ENCODE results near the gene LYRM2.

The LYRM2 gene

DNA sequence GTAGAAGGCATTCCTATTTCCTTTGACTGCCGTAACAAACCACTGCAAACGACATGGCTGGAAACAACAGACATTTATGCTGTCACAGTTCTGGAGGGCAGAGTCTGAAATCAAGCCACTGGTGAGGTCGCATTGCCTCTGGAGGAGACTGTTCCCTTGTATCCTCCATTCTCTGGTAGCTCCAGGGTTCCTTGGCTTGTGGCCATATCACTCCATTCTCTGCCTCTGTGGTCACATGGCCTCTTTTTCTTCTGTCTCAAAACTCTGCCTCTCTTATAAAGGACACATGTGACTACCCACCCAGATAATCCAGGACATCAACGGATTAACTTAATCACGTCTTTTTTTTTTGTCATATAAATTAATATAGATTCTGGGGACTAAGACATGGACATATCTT lies 84.4 kb downstream of the LYRM2 start:
- Histone ChIP-seq H4K20me1 (ENCODE audit: insufficient read depth, low read length) (no peaks in the 10 kb centered on the region), H3K4me2 (ENCODE audit: low read length) (no peak overlapping the region), H2AFZ (ENCODE audit: low read depth, low read length) (no peak overlapping the region), H3K79me2 (ENCODE audit: low read length) (no peaks in the 10 kb centered on the region), H3K27ac (ENCODE audit: low read length) (no peak overlapping the region), H3K27me3 (ENCODE audit: low read depth, low read length) (0 out of 2 replicates have a peak, but pooled peaks cover 5% of the 10 kb centered on the region), H3K4me1 (ENCODE audit: low read length) (no peaks in the 10 kb centered on the region), H3K9ac (ENCODE audit: low read length) (no peak overlapping the region), H3K4me3 (ENCODE audit: low read length) (no peak overlapping the region), H3K36me3 (replicated peaks; ENCODE audit: low read depth, low read length) (no peaks in the 10 kb centered on the region), H3K9me3 (ENCODE audit: insufficient read depth, low read length) (no peaks in the 10 kb centered on the region)
- TF ChIP-seq, protein P1, sequence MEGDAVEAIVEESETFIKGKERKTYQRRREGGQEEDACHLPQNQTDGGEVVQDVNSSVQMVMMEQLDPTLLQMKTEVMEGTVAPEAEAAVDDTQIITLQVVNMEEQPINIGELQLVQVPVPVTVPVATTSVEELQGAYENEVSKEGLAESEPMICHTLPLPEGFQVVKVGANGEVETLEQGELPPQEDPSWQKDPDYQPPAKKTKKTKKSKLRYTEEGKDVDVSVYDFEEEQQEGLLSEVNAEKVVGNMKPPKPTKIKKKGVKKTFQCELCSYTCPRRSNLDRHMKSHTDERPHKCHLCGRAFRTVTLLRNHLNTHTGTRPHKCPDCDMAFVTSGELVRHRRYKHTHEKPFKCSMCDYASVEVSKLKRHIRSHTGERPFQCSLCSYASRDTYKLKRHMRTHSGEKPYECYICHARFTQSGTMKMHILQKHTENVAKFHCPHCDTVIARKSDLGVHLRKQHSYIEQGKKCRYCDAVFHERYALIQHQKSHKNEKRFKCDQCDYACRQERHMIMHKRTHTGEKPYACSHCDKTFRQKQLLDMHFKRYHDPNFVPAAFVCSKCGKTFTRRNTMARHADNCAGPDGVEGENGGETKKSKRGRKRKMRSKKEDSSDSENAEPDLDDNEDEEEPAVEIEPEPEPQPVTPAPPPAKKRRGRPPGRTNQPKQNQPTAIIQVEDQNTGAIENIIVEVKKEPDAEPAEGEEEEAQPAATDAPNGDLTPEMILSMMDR (IDR thresholded peaks at IDR 0.05; ENCODE audit: low read depth, low read length) = no peak
- TF ChIP-seq EZH2phosphoT487 (IDR thresholded peaks at IDR 0.05; ENCODE audit: low read depth) = no peak

DNA sequence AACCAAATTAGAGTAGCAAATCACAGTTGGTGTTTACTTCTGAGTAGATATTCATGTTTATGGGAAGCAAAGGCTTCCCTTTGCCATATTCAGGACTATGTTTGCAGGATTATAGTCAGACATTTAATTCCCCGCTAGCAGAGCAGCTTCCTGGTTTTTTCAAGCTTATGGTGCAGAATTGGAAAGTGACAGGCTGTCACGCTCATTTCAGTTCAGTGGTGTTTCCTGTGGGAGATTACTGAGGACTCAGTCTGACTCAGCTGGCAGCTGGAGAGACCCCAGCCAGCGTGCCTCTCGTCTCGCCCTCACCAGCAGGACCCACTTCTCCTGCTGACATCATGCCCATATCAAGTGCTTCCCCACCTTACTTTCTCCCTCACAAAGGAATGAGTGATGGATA lies 85.1 kb downstream of the LYRM2 start:
- no peak overlapping the region for H3K27ac ChIP-seq (ENCODE audit: low read length)
- H2AFZ ChIP-seq (ENCODE audit: low read depth, low read length) = no peak overlapping the region
- no peak overlapping the region for H3K9ac ChIP-seq (ENCODE audit: low read length)
- H3K27me3 ChIP-seq (ENCODE audit: low read depth, low read length) = 0 out of 2 replicates have a peak, but pooled peaks cover 5% of the 10 kb centered on the region
- no peaks in the 10 kb centered on the region for H3K79me2 ChIP-seq (ENCODE audit: low read length)
- no peaks in the 10 kb centered on the region for H3K9me3 ChIP-seq (ENCODE audit: insufficient read depth, low read length)
- TF ChIP-seq, protein P1 (IDR thresholded peaks at IDR 0.05; ENCODE audit: low read depth, low read length) = no peak
- TF ChIP-seq EZH2phosphoT487 (IDR thresholded peaks at IDR 0.05; ENCODE audit: low read depth) = no peak
- no peaks in the 10 kb centered on the region for H3K4me1 ChIP-seq (ENCODE audit: low read length)
- no peaks in the 10 kb centered on the region for H3K36me3 ChIP-seq (replicated peaks; ENCODE audit: low read depth, low read length)
- H3K4me3 ChIP-seq (ENCODE audit: low read length) = no peak overlapping the region
- H4K20me1 ChIP-seq (ENCODE audit: insufficient read depth, low read length) = no peaks in the 10 kb centered on the region
- no peak overlapping the region for H3K4me2 ChIP-seq (ENCODE audit: low read length)

DNA sequence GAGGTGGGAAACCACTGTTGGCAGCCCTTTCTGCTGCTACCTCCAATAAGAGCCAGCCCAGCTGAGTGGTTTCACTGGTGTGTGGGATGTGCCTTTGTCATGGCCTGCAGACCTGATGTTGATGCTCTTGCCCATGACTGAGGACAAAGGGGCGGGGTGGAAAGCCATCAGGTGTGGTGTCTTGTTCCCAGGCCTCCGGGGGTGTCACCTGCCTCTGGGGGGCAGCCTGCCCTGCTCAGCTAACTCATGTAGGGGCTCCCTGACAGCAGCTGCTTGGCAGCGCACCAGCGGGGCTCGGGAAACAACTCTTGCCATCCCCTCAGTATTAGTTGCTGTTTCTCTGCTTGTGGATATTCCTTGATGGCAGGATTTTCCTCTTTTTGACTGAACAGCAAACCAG lies 91.3 kb downstream of the LYRM2 start:
- Histone ChIP-seq H3K9ac (ENCODE audit: low read length) (no peak overlapping the region), H4K20me1 (ENCODE audit: insufficient read depth, low read length) (no peaks in the 10 kb centered on the region), H3K9me3 (ENCODE audit: insufficient read depth, low read length) (no peaks in the 10 kb centered on the region), H3K4me1 (ENCODE audit: low read length) (no peaks in the 10 kb centered on the region), H3K4me2 (ENCODE audit: low read length) (no peak overlapping the region), H3K79me2 (ENCODE audit: low read length) (no peaks in the 10 kb centered on the region), H3K4me3 (ENCODE audit: low read length) (no peak overlapping the region), H3K36me3 (replicated peaks; ENCODE audit: low read depth, low read length) (no peaks in the 10 kb centered on the region), H3K27me3 (ENCODE audit: low read depth, low read length) (0 out of 2 replicates have a peak, but pooled peaks cover 5% of the 10 kb centered on the region), H2AFZ (ENCODE audit: low read depth, low read length) (no peak overlapping the region), H3K27ac (ENCODE audit: low read length) (no peak overlapping the region)
- no peak for TF ChIP-seq EZH2phosphoT487 (IDR thresholded peaks at IDR 0.05; ENCODE audit: low read depth)
- TF ChIP-seq, protein P1 (IDR thresholded peaks at IDR 0.05; ENCODE audit: low read depth, low read length) = no peak

DNA sequence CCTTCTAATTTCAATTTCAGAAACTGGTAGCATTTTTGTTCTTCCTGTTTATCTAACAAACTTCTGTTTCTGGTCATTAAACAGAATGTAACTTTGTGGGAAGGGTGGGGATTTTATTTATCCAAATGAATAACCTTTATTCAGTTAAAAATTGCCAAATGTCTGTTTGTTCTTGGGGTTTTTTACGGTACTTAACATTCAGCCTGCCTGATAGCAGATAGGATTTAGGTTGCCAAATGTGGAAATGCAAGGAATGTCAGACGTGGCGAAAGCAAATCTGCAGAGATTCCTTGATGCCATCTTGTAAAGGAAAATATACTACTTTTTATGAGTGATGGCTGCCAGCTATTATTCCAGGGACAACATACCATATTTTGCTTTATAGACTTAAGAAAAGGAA lies 95.7 kb downstream of the LYRM2 start:
- Histone ChIP-seq H2AFZ (ENCODE audit: low read depth, low read length) (no peak overlapping the region), H3K9me3 (ENCODE audit: insufficient read depth, low read length) (no peaks in the 10 kb centered on the region), H3K4me2 (ENCODE audit: low read length) (peak overlapping the region; percentile 16), H3K9ac (ENCODE audit: low read length) (no peak overlapping the region), H4K20me1 (ENCODE audit: insufficient read depth, low read length) (no peaks in the 10 kb centered on the region), H3K27ac (ENCODE audit: low read length) (no peak overlapping the region), H3K79me2 (ENCODE audit: low read length) (no peaks in the 10 kb centered on the region), H3K4me1 (ENCODE audit: low read length) (no peaks in the 10 kb centered on the region), H3K27me3 (ENCODE audit: low read depth, low read length) (0 out of 2 replicates have a peak, but pooled peaks cover 8% of the 10 kb centered on the region), H3K4me3 (ENCODE audit: low read length) (no peak overlapping the region), H3K36me3 (replicated peaks; ENCODE audit: low read depth, low read length) (no peaks in the 10 kb centered on the region)
- no peak for TF ChIP-seq EZH2phosphoT487 (IDR thresholded peaks at IDR 0.05; ENCODE audit: low read depth)
- TF ChIP-seq, protein P1 (IDR thresholded peaks at IDR 0.05; ENCODE audit: low read depth, low read length) = no peak
